HepG2 (cell line): ENCODE measurements around the gene C11orf91. TPM values are rescaled to one million over a fixed set of nuclear protein-coding genes. Genes with fewer than 3 reads are reported as not detected.

ENCODE experiments used
- ATAC-seq: fragments of 200-7000 bp; cut with Tn5 transposase; 3 replicates; pipeline ENCODE4 v1.9.1; 2020; ENCODE audit warnings: mild to moderate bottlenecking, moderate library complexity
- BruUV-seq: library from RNA; stranded (reverse); fragments of 400-500 nt; replicated peaks from 2 replicates; lab custom pipeline; 2021; lab: Mats Ljungman, UMichigan
- CTCF ChIA-PET: fragments of 300-600 bp; formaldehyde crosslinking; extraction: SDS; loops from one replicate; lab custom pipeline; 2021; ENCODE audit warnings: low total read pairs, inconsistent platforms, low intra/inter-chr PET ratio; lab: Yijun Ruan, JAX
- POLR2A ChIA-PET: fragments of 350-600 bp; sonication (Branson Sonifier 250); formaldehyde crosslinking; loops from one replicate; lab custom pipeline; 2020; ENCODE audit warnings: antibody characterized with exemption, inconsistent platforms; lab: Yijun Ruan, JAX
- DNase-seq: peaks from one replicate; pipeline ENCODE4 v3.0.0-alpha.2; 2015; ENCODE audit warnings: low spot score
- FAIRE-seq: peaks from 3 replicates; lab custom pipeline; 2011; peaks lifted over from hg19 to GRCh38; lab: Jason Lieb, UNC
- H2AFZ ChIP-seq: one replicate; pipeline ENCODE4 v1.6.1; 2011; ENCODE audit warnings: low read length, inconsistent platforms
- H3K27ac ChIP-seq: fragments of 300-600 bp; 3 replicates; pipeline ENCODE4 v1.8.0; 2011; ENCODE audit warnings: mixed run types, mild to moderate bottlenecking, mixed read lengths, low read length, inconsistent platforms; ENCODE audit not compliant: insufficient read depth; ENCODE audit errors: extremely low read length
- H3K27me3 ChIP-seq, 2 experiments: fragments of 200-600 bp in 1 of 2; 2 replicates in 1 of 2; 3 replicates in 1 of 2; pipeline versions ENCODE4 v1.6.0 to v1.8.0; 2011; ENCODE audit warnings: low read length in 2 of 2, mild to moderate bottlenecking in 2 of 2, moderate library complexity in 2 of 2, inconsistent platforms in 1 of 2; ENCODE audit not compliant: insufficient read depth in 2 of 2, control insufficient read depth in 1 of 2
- H3K36me3 ChIP-seq, 2 experiments: fragments of 200-600 bp in 1 of 2; replicated peaks in 1 of 2; 2 replicates in 1 of 2; 3 replicates in 1 of 2; pipeline versions ENCODE4 v1.5.1 to v1.8.0; 2011; ENCODE audit warnings: low read length in 2 of 2, inconsistent platforms in 1 of 2; ENCODE audit not compliant: insufficient read depth in 2 of 2, control insufficient read depth in 1 of 2
- H3K4me1 ChIP-seq: 2 replicates; pipeline ENCODE4 v1.5.1; 2012; ENCODE audit warnings: low read length, inconsistent platforms; ENCODE audit not compliant: insufficient read depth
- H3K4me2 ChIP-seq: 2 replicates; pipeline ENCODE4 v1.6.0; 2011; ENCODE audit warnings: low read depth, low read length, inconsistent platforms
- H3K4me3 ChIP-seq, 3 experiments: fragments of 200-600 bp in 1 of 3; sonication (generic), shearing (Covaris generic) in 1 of 3; replicated peaks in 1 of 3; 2 replicates each; pipeline ENCODE4 v1.5.1; 2011 to 2016; ENCODE audit warnings: low read length in 3 of 3, inconsistent platforms in 2 of 3, low read depth in 2 of 3, mild to moderate bottlenecking in 2 of 3, control low read depth in 1 of 3, mixed read lengths in 1 of 3; ENCODE audit not compliant: insufficient read depth in 1 of 3
- H3K79me2 ChIP-seq: one replicate; pipeline ENCODE4 v1.6.1; 2011; ENCODE audit warnings: low read length, inconsistent platforms; ENCODE audit not compliant: insufficient read depth
- H3K9ac ChIP-seq: 2 replicates; pipeline ENCODE4 v1.6.0; 2011; ENCODE audit warnings: mild to moderate bottlenecking, low read depth, low read length, inconsistent platforms; ENCODE audit not compliant: insufficient read depth
- H3K9me3 ChIP-seq: 2 replicates; pipeline ENCODE4 v1.5.1; 2012; ENCODE audit warnings: mild to moderate bottlenecking, low read length
- H4K20me1 ChIP-seq: 2 replicates; pipeline ENCODE4 v1.6.0; 2011; ENCODE audit warnings: inconsistent platforms, mild to moderate bottlenecking, low read length, moderate library complexity; ENCODE audit not compliant: insufficient read depth
- FOXA3 ChIP-seq: IDR thresholded peaks from 2 replicates; pipeline ENCODE4 v1.6.1; 2016; ENCODE audit warnings: missing genetic modification reagents, missing compliant biosample characterization
- PAX8 ChIP-seq: sonication (generic); formaldehyde crosslinking; IDR thresholded peaks from 2 replicates; pipeline ENCODE4 v1.8.0; 2022; ENCODE audit warnings: mild to moderate bottlenecking, missing genetic modification reagents, borderline replicate concordance
- TAF15 ChIP-seq: fragments of 200-400 bp; formaldehyde crosslinking; IDR thresholded peaks from one replicate; pipeline ENCODE4 v1.6.1; 2018; ENCODE audit warnings: mild to moderate bottlenecking, low read depth, low read length; ENCODE audit not compliant: poor library complexity, severe bottlenecking
- TP53 ChIP-seq: sonication (generic); formaldehyde crosslinking; conservative IDR thresholded peaks from 2 replicates; pipeline ENCODE4 v1.4.0; 2020; ENCODE audit warnings: missing genetic modification reagents
- ZNF605 ChIP-seq: sonication (generic); formaldehyde crosslinking; IDR thresholded peaks from 2 replicates; pipeline ENCODE4 v1.8.0; 2022; ENCODE audit warnings: mild to moderate bottlenecking, missing genetic modification reagents
- ZNF672 ChIP-seq: sonication (generic); formaldehyde crosslinking; IDR thresholded peaks from 2 replicates; pipeline ENCODE4 v1.8.1; 2022; ENCODE audit warnings: missing genetic modification reagents
- ZNF703 ChIP-seq: sonication (generic); formaldehyde crosslinking; IDR thresholded peaks from 2 replicates; pipeline ENCODE4 v1.5.1; 2020; ENCODE audit warnings: missing genetic modification reagents, mild to moderate bottlenecking, moderate library complexity, borderline replicate concordance
- WGBS: methylation state at CpG from one replicate; pipeline ENCODE4 v1.1.6; 2017; ENCODE audit warnings: low lambda C conversion rate; 5-methylcytosine and 5-hydroxymethylcytosine counted together
- in situ Hi-C: cut with HindIII; loops from 2 replicates; pipeline ENCODE4 v1.10.0; 2017; ENCODE audit warnings: low pct_unique_long_range_greater_than_20kb; ENCODE audit not compliant: extremely low pct_ligation_motif_present
- intact Hi-C: fragments of 100-400 bp; cut with micrococcal nuclease; formaldehyde crosslinking; loops from one replicate; pipeline ENCODE4 v1.10.0; 2022; ENCODE audit not compliant: unreplicated experiment
- polyA plus RNA-seq, 8 experiments: library from polyadenylated mRNA; depleted of rRNA in 3 of 8; stranded (reverse) in 7 of 8; unstranded in 1 of 8; fragments of >200 nt; fragmentation: Illumina TruSeq in 4 of 8; extraction: Trizol in 4 of 8; gene quantifications; 2 replicates each; pipeline versions ENCODE4 v1.2.1 to v1.2.3, GENCODE V29; 2011 to 2016; ENCODE audit warnings: low read depth in 4 of 8, missing spikeins in 1 of 8, mixed read lengths in 1 of 8; ENCODE audit not compliant: insufficient read depth in 1 of 8
- total RNA-seq, 5 experiments: library from RNA; depleted of rRNA; stranded (reverse); fragments of >200 nt; fragmentation: Illumina TruSeq; extraction: Trizol; gene quantifications; 2 replicates each; pipeline ENCODE4 v1.2.3, GENCODE V29; 2016; ENCODE audit warnings: low read depth in 1 of 5
- TF ChIP-seq, protein P1 (sequence below), 2 experiments: sonication (generic) in 1 of 2; formaldehyde crosslinking in 1 of 2; IDR thresholded peaks; 2 replicates each; pipeline versions ENCODE4 v1.6.1 to v1.9.0; 2014 to 2022; ENCODE audit warnings: antibody characterized with exemption in 1 of 2, borderline replicate concordance in 1 of 2, inconsistent platforms in 1 of 2, low read depth in 1 of 2, missing genetic modification reagents in 1 of 2
- TF ChIP-seq, protein P2 (sequence below): sonication (generic); formaldehyde crosslinking; IDR thresholded peaks from 2 replicates; pipeline ENCODE4 v1.4.0; 2020; ENCODE audit warnings: missing genetic modification reagents
- TF ChIP-seq, protein P3 (sequence below): sonication (generic); formaldehyde crosslinking; IDR thresholded peaks from 2 replicates; pipeline ENCODE4 v1.4.0; 2020; ENCODE audit warnings: missing genetic modification reagents
- TF ChIP-seq, protein P4 (sequence below): sonication (generic); formaldehyde crosslinking; IDR thresholded peaks from 2 replicates; pipeline ENCODE4 v1.5.0; 2020; ENCODE audit warnings: mild to moderate bottlenecking, missing genetic modification reagents

Gene C11orf91
- total and polyA plus RNA-seq, 2 of the 13 experiments (the other 11 are each of a cell fraction or from before 2014, with no cell fraction given) = 0.35 TPM; not detected in 1

DNA sequence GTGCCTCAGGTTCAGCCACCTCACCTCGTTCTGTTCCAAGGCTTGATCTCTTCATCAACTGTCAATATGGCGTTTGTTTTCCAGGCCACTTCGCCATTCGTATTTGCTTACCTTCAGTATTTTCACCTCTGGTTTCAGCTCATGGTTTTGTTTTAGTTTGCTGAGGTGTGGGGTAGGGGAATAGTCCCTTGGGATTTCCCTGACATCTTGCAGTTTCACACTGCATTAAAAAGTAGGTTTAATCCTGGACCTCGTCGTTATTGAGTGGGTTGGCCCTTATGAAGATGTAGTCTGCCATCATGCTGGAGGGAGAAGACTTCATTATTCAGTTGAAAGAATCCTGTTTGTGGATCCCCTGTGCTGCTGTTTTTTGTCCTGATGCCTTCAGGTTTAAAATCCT lies 46.0 kb downstream of the C11orf91 start:
- no peak overlapping the region for H3K9ac ChIP-seq
- intact Hi-C loops (no loop called here), in situ Hi-C loops (no loop called here)
- no TSS peak for BruUV-seq
- no peaks in the 10 kb centered on the region for H3K9me3 ChIP-seq
- H3K79me2 ChIP-seq = no peaks in the 10 kb centered on the region
- no peaks in the 10 kb centered on the region for H4K20me1 ChIP-seq
- H3K4me3 ChIP-seq = no peak overlapping the region
- H2AFZ ChIP-seq = no peak overlapping the region
- 7% methylated on average over 6 of the region's 6 CpGs for WGBS
- ATAC-seq (no peak), FAIRE-seq (no peak), DNase-seq (no peak)
- ChIA-PET POLR2A (no interaction called here), CTCF (no interaction called here)
- peaks cover 1 to 28% of the 10 kb centered on the region in 2 experiments; a peak in 2 of 5 replicates for H3K27me3 ChIP-seq
- no peak overlapping the region for H3K27ac ChIP-seq
- no peak overlapping the region for H3K4me2 ChIP-seq
- 0 out of 2 replicates have a peak, but pooled peaks cover 3% of the 10 kb centered on the region for H3K4me1 ChIP-seq
- H3K36me3 ChIP-seq = no peaks in the 10 kb centered on the region
- TF ChIP-seq ZNF703 (CRISPR knock-in tag) = no peak
- no peak for TF ChIP-seq FOXA3
- TF ChIP-seq TAF15 = no peak
- TF ChIP-seq, protein P1, sequence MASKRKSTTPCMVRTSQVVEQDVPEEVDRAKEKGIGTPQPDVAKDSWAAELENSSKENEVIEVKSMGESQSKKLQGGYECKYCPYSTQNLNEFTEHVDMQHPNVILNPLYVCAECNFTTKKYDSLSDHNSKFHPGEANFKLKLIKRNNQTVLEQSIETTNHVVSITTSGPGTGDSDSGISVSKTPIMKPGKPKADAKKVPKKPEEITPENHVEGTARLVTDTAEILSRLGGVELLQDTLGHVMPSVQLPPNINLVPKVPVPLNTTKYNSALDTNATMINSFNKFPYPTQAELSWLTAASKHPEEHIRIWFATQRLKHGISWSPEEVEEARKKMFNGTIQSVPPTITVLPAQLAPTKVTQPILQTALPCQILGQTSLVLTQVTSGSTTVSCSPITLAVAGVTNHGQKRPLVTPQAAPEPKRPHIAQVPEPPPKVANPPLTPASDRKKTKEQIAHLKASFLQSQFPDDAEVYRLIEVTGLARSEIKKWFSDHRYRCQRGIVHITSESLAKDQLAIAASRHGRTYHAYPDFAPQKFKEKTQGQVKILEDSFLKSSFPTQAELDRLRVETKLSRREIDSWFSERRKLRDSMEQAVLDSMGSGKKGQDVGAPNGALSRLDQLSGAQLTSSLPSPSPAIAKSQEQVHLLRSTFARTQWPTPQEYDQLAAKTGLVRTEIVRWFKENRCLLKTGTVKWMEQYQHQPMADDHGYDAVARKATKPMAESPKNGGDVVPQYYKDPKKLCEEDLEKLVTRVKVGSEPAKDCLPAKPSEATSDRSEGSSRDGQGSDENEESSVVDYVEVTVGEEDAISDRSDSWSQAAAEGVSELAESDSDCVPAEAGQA (IDR thresholded peaks at IDR 0.05; ENCODE audit: low read depth) = no peak
- TF ChIP-seq, protein P1 (CRISPR knock-in tag; IDR thresholded peaks at IDR 0.05; ENCODE audit: borderline replicate concordance) = no peak
- TF ChIP-seq, protein P2, sequence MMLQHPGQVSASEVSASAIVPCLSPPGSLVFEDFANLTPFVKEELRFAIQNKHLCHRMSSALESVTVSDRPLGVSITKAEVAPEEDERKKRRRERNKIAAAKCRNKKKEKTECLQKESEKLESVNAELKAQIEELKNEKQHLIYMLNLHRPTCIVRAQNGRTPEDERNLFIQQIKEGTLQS (CRISPR knock-in tag) = no peak
- TF ChIP-seq, protein P3, sequence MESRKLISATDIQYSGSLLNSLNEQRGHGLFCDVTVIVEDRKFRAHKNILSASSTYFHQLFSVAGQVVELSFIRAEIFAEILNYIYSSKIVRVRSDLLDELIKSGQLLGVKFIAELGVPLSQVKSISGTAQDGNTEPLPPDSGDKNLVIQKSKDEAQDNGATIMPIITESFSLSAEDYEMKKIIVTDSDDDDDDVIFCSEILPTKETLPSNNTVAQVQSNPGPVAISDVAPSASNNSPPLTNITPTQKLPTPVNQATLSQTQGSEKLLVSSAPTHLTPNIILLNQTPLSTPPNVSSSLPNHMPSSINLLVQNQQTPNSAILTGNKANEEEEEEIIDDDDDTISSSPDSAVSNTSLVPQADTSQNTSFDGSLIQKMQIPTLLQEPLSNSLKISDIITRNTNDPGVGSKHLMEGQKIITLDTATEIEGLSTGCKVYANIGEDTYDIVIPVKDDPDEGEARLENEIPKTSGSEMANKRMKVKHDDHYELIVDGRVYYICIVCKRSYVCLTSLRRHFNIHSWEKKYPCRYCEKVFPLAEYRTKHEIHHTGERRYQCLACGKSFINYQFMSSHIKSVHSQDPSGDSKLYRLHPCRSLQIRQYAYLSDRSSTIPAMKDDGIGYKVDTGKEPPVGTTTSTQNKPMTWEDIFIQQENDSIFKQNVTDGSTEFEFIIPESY (CRISPR knock-in tag) = no peak
- no peak for TF ChIP-seq ZNF672 (CRISPR knock-in tag)
- no peak for TF ChIP-seq TP53
- no peak for TF ChIP-seq PAX8 (CRISPR knock-in tag)
- no peak for TF ChIP-seq ZNF605 (CRISPR knock-in tag)
- TF ChIP-seq, protein P4, sequence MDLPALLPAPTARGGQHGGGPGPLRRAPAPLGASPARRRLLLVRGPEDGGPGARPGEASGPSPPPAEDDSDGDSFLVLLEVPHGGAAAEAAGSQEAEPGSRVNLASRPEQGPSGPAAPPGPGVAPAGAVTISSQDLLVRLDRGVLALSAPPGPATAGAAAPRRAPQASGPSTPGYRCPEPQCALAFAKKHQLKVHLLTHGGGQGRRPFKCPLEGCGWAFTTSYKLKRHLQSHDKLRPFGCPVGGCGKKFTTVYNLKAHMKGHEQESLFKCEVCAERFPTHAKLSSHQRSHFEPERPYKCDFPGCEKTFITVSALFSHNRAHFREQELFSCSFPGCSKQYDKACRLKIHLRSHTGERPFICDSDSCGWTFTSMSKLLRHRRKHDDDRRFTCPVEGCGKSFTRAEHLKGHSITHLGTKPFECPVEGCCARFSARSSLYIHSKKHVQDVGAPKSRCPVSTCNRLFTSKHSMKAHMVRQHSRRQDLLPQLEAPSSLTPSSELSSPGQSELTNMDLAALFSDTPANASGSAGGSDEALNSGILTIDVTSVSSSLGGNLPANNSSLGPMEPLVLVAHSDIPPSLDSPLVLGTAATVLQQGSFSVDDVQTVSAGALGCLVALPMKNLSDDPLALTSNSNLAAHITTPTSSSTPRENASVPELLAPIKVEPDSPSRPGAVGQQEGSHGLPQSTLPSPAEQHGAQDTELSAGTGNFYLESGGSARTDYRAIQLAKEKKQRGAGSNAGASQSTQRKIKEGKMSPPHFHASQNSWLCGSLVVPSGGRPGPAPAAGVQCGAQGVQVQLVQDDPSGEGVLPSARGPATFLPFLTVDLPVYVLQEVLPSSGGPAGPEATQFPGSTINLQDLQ (CRISPR knock-in tag) = no peak
